RPMI8226 (cell line): ENCODE results near the gene KCNK6.

Experiments
- DNase-seq: peaks from one replicate; pipeline ENCODE4 v3.0.0-alpha.2; 2015

The KCNK6 gene

GRCh38 chr19:38298821-38299680 is 20.6 kb upstream of the KCNK6 start:
- no peak for DNase-seq

GRCh38 chr19:38303517-38304351 is 15.9 kb upstream of the KCNK6 start, which contains the start of gene C19orf33:
C19orf33 (plus strand) TSS chr19:38304251; CDS start chr19:38304262, 11 bp downstream.
- no peak for DNase-seq

GRCh38 chr19:38304352-38304865 is 15.2 kb upstream of the KCNK6 start:
- no peak for DNase-seq

- DNase-seq, result peak; percentile 7
Observed at GRCh38 chr19:38304866-38305429, 14.7 kb upstream of the KCNK6 start.

- no peak for DNase-seq
Observed at GRCh38 chr19:38306236-38306635, 13.4 kb upstream of the KCNK6 start.

- no peak for DNase-seq
Observed at GRCh38 chr19:38307076-38307475, 12.6 kb upstream of the KCNK6 start.

GRCh38 chr19:38307597-38307996 is 12.0 kb upstream of the KCNK6 start:
- no peak for DNase-seq

GRCh38 chr19:38308006-38308766 is 11.5 kb upstream of the KCNK6 start:
- DNase-seq, result no peak

- DNase-seq, result no peak
Observed at GRCh38 chr19:38308926-38309614, 10.6 kb upstream of the KCNK6 start.

- no peak for DNase-seq
Observed at GRCh38 chr19:38309615-38310278, 9.9 kb upstream of the KCNK6 start.

- DNase-seq, result no peak
Observed at GRCh38 chr19:38310279-38310670, 9.4 kb upstream of the KCNK6 start.

GRCh38 chr19:38310986-38311385 is 8.7 kb upstream of the KCNK6 start:
- no peak for DNase-seq

- peak; percentile 94 for DNase-seq
Observed at GRCh38 chr19:38315657-38316476, 3.8 kb upstream of the KCNK6 start, which contains the start of gene YIF1B. YIF1B (minus strand) TSS chr19:38315947; CDS start chr19:38315917, 30 bp downstream.

- no peak for DNase-seq
Observed at GRCh38 chr19:38316477-38317067, 3.1 kb upstream of the KCNK6 start.

- DNase-seq, result no peak
Observed at GRCh38 chr19:38317104-38317612, 2.5 kb upstream of the KCNK6 start.

GRCh38 chr19:38318660-38319059 is 985 bp upstream of the KCNK6 start:
- no peak for DNase-seq

- DNase-seq, result no peak
Observed at GRCh38 chr19:38320969-38321339, 1.3 kb downstream of the KCNK6 start.

- DNase-seq, result no peak
Observed at GRCh38 chr19:38321646-38322196, 2.1 kb downstream of the KCNK6 start.

- no peak for DNase-seq
Observed at GRCh38 chr19:38323291-38323690, 3.6 kb downstream of the KCNK6 start.
